ENCODE results near the gene NRF1. TPM values are rescaled to one million over a fixed set of nuclear protein-coding genes. Genes with fewer than 3 reads are reported as not detected.
A peak's percentile ranks its signal among the peaks of the same experiment; 100 is the strongest.
"Not testable (repeated sequence)": the region's sequence is repeated elsewhere in the genome, so short reads cannot be mapped to it uniquely, and the experiment has no call there.

Gene NRF1
- total RNA-seq, 1 experiment from 2014 or later = 25.9 TPM

DNA sequence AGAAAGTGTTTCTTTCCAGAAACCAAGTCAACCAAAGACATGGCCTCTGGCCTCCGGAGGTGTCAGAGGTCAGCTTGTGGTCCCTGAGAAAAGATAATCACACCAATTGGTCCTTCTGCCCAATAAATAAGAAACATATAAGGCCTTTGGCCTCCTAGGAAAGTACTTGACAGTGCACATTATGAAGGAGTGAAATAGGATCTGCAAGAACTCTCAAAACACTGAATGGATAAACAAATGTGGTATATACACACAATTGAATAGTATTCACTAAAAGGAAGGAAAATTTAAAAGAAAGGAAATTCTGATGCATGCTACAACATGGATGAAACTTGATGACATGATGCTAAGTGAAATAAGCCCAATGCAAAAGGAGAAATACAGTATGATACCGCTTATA is 35.4 kb upstream of the NRF1 start (continued):
- TF ChIP-seq, protein P1, sequence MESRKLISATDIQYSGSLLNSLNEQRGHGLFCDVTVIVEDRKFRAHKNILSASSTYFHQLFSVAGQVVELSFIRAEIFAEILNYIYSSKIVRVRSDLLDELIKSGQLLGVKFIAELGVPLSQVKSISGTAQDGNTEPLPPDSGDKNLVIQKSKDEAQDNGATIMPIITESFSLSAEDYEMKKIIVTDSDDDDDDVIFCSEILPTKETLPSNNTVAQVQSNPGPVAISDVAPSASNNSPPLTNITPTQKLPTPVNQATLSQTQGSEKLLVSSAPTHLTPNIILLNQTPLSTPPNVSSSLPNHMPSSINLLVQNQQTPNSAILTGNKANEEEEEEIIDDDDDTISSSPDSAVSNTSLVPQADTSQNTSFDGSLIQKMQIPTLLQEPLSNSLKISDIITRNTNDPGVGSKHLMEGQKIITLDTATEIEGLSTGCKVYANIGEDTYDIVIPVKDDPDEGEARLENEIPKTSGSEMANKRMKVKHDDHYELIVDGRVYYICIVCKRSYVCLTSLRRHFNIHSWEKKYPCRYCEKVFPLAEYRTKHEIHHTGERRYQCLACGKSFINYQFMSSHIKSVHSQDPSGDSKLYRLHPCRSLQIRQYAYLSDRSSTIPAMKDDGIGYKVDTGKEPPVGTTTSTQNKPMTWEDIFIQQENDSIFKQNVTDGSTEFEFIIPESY (IDR thresholded peaks at IDR 0.05; ENCODE audit: extremely low read depth, insufficient replicate concordance, low read length) = no peak
- TF ChIP-seq CBX3 (IDR thresholded peaks at IDR 0.05; ENCODE audit: low read depth) (no peak), EGR1 (IDR thresholded peaks at IDR 0.05; ENCODE audit: low read depth) (no peak), POLR2A (IDR thresholded peaks at IDR 0.05; ENCODE audit: borderline replicate concordance, extremely low read depth, insufficient read depth, insufficient read length) (no peak), FOSL1 (IDR thresholded peaks at IDR 0.05; ENCODE audit: low read depth) (no peak)

DNA sequence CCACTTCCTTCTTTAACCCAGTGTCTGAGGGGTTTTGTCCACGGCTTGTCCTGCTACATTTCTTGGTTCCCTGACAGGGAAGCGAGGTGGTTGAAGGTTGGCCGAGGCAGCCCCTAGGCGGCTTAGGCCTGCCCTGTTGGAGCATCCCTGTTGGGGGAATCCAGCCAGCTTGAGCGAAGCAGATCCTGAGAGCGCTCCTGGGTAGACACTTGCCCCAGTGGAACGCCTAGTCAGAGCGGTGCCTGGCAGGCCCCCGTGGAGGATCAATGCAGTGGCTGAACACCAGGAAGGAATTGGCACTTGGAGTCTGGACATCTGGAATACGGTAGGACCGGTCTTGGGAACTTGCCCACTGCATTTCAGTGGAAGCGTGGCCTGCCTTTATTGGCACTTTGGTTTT is 32.7 kb upstream of the NRF1 start:
- Histone ChIP-seq H3K4me1 (ENCODE audit: control insufficient read depth in 1 of 2, insufficient read depth in 2 of 2, low read length in 2 of 2) (no peaks in the 10 kb centered on the region), H3K27me3 (ENCODE audit: insufficient read depth, low read length) (no peaks in the 10 kb centered on the region), H3K27ac (ENCODE audit: low read depth, low read length) (no peak overlapping the region), H3K4me2 (ENCODE audit: low read length) (no peak overlapping the region), H3K9ac (ENCODE audit: low read length) (no peak overlapping the region), H2AFZ (ENCODE audit: low read depth, low read length, poor library complexity, severe bottlenecking) (no peak overlapping the region), H3K9me2 (ENCODE audit: insufficient read depth) (no peaks in the 10 kb centered on the region), H3K4me3 (replicated peaks in 1 of 2; ENCODE audit: low read depth in 1 of 2, low read length in 2 of 2) (no peak overlapping the region), H3K79me2 (ENCODE audit: insufficient read depth, low read length) (no peaks in the 10 kb centered on the region), H4K20me1 (ENCODE audit: insufficient read depth) (no peaks in the 10 kb centered on the region), H3K9me3 (ENCODE audit: control insufficient read depth in 1 of 2, insufficient read depth in 1 of 2, low read depth in 1 of 2, low read length in 2 of 2) (peaks cover 0 to 3% of the 10 kb centered on the region in 2 experiments; a peak in 2 of 4 replicates), H3K36me3 (ENCODE audit: control insufficient read depth in 1 of 2, insufficient read depth in 2 of 2, low read length in 2 of 2) (no peaks in the 10 kb centered on the region)
- CTCF ChIA-PET = no interaction called here
- DNase-seq (ENCODE audit: low read depth, low spot score) (no peak), ATAC-seq (no peak)
- RAD21 ChIA-PET (ENCODE audit: low non-redundant PET in 1 of 2, low total read pairs in 2 of 2, uncharacterized antibody in 2 of 2, unreplicated experiment in 2 of 2) = no interaction called here
- intact Hi-C loops (cut with micrococcal nuclease) = no loop called here
- BruUV-seq (replicated peaks) = no TSS peak
- TF ChIP-seq RAD21 (IDR thresholded peaks at IDR 0.05; ENCODE audit: low read depth) = no peak
- POLR2A ChIA-PET = no interaction called here

DNA sequence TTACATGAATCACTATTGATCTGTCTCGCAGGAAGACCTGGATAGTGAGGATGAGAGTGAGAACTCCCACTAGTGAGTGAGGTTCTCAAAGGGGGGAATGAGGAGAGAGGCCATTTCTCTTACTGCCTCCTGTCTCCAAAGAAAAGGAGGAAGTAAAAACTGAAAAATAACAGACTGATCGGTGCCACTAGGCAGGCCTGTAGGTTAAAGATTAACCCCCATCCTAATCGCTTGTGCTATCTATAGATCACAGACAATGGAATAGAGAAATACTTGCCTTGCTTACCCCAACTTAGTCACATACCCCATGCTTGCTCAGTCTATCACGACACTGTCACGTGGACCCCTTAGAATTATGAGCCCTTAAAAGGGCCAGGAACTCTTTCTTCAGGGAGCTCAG is 25.3 kb upstream of the NRF1 start:
- H3K9ac ChIP-seq (ENCODE audit: low read length); H3K9me2 ChIP-seq (ENCODE audit: insufficient read depth); H2AFZ ChIP-seq (ENCODE audit: low read depth, low read length, poor library complexity, severe bottlenecking); H3K79me2 ChIP-seq (ENCODE audit: insufficient read depth, low read length); H3K27ac ChIP-seq (ENCODE audit: low read depth, low read length); intact Hi-C loops (cut with micrococcal nuclease); H3K27me3 ChIP-seq (ENCODE audit: insufficient read depth, low read length); DNase-seq (ENCODE audit: low read depth, low spot score); H3K4me1 ChIP-seq (ENCODE audit: control insufficient read depth in 1 of 2, insufficient read depth in 2 of 2, low read length in 2 of 2); POLR2A ChIA-PET; RAD21 ChIA-PET (ENCODE audit: low non-redundant PET in 1 of 2, low total read pairs in 2 of 2, uncharacterized antibody in 2 of 2, unreplicated experiment in 2 of 2); H3K4me2 ChIP-seq (ENCODE audit: low read length); H4K20me1 ChIP-seq (ENCODE audit: insufficient read depth); H3K36me3 ChIP-seq (ENCODE audit: control insufficient read depth in 1 of 2, insufficient read depth in 2 of 2, low read length in 2 of 2); CTCF ChIA-PET; ATAC-seq; BruUV-seq (replicated peaks); H3K4me3 ChIP-seq (replicated peaks in 1 of 2; ENCODE audit: low read depth in 1 of 2, low read length in 2 of 2): not testable (repeated sequence)
- H3K9me3 ChIP-seq (ENCODE audit: control insufficient read depth in 1 of 2, insufficient read depth in 1 of 2, low read depth in 1 of 2, low read length in 2 of 2) = peaks cover 3 to 19% of the 10 kb centered on the region in 2 experiments; a peak in 1 of 4 replicates
- peak; percentile 86; the same call in 1 of the 2 replicates for TF ChIP-seq CBX3 (IDR thresholded peaks at IDR 0.05; ENCODE audit: low read depth)
